SKM-1 (cell line): ENCODE measurements around the gene TATDN2.

Experiments used
- DNase-seq: peaks from one replicate; lab custom pipeline; 2025; ENCODE audit not compliant: unreplicated experiment; lab: John Stamatoyannopoulos, UW

Gene TATDN2, protein sequence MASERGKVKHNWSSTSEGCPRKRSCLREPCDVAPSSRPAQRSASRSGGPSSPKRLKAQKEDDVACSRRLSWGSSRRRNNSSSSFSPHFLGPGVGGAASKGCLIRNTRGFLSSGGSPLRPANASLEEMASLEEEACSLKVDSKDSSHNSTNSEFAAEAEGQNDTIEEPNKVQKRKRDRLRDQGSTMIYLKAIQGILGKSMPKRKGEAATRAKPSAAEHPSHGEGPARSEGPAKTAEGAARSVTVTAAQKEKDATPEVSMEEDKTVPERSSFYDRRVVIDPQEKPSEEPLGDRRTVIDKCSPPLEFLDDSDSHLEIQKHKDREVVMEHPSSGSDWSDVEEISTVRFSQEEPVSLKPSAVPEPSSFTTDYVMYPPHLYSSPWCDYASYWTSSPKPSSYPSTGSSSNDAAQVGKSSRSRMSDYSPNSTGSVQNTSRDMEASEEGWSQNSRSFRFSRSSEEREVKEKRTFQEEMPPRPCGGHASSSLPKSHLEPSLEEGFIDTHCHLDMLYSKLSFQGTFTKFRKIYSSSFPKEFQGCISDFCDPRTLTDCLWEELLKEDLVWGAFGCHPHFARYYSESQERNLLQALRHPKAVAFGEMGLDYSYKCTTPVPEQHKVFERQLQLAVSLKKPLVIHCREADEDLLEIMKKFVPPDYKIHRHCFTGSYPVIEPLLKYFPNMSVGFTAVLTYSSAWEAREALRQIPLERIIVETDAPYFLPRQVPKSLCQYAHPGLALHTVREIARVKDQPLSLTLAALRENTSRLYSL

DNA sequence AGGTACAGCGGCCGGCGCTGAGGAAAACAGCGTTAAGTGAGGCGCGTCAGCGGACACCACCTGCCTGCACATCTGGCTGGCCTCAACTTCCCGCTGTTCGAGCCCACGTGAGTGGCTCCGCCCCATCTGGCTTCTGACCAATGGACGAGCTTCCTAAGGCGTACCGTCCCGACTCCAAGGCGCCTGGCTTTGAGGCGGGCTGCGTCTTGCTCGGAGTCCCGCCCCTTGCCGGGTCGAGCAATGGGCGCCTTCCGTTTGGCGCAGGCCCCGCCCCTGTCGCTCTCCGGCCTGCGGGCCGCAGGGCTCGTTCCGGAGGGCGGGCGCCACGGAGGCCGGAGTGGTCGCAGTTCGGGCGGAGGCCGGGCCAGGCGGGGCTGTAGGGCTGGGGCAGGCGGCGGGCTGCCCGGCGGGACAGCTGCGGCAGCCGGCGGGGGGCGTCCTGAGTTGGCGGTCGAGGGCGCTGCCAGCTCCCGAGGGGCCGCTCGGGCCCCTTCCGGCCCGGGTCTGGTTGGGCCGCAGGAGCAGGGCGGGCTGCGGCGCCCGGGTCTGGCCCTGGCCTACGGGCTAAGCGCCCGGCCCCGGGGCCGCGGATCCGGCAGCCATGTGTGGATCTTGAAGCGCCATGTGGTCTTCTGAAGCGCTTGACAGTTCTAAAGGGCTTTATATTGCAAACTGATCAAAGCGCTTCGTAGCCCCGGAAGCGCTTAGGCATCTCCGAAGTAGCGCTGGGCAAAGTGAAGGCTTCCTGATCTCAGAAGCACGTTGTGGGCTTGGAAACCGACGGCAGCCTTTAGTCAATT is at the start of gene TATDN2:
Gene TATDN2 (plus strand): TSS at position 276 of the 800 bp plus-strand sequence. CDS start 742 bp downstream, outside the sequence.
- peak; percentile 89 for DNase-seq

DNA sequence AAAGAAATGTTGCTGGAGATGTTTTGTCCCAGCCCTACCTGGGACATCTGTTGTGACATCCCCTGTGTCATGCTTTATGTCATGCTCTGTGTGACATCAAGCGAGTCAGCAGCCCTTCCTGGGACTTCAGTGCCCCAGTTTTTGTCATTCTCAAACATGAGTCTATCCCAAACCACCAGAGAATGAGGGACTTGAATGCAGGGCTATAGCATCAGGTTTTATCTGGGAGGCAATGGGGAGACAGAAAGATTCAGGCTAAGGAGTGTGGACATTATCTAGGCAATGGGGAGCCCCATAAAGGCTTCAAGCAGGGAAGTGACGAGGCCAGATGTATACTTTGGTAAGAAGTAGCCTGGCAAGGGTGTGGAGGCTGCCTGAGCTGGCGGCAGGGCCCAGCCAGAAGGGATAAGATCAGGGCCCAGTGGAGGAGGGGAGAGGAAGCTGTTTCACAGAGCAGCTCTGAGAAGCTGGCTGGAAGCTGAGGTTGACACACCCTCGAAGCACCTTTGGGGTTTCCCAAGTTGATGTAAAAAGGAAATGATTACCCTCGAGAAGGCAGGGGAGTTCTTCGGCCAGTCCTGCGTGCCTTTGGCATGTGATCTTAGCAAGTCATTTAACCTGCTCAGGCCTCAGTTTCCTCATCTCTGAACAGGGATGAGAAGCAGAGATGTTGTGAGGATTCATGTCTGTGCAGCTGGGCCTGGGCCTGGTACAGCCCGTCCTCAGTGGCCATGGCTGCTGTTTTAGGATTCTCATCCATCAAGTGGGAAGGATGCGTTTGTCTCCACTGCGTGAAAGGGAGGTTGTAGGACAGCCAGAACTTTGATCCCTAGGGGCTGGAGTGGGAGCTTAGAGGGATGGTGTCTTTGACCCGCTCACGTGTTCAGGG is 49.3 kb upstream of the TATDN2 start:
- no peak for DNase-seq

DNA sequence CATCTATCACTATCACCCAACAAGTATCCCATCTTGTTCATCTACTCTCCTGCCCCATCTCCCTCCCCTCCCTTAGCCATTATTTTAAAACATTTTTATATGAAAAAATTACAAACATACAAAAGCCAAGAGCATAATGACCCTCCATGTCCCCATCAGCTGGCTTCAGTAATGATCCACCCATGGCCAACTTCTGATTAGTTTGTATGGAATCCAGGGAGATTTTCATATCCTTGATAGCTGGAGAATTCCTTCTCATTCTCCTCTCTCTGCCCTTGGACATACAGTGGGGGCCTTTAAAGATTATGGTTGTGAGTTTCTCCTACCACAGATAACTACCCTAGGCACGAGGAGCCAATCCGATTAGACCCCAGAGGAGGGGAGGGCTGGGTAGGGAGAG is 43.3 kb upstream of the TATDN2 start:
- no peak for DNase-seq

DNA sequence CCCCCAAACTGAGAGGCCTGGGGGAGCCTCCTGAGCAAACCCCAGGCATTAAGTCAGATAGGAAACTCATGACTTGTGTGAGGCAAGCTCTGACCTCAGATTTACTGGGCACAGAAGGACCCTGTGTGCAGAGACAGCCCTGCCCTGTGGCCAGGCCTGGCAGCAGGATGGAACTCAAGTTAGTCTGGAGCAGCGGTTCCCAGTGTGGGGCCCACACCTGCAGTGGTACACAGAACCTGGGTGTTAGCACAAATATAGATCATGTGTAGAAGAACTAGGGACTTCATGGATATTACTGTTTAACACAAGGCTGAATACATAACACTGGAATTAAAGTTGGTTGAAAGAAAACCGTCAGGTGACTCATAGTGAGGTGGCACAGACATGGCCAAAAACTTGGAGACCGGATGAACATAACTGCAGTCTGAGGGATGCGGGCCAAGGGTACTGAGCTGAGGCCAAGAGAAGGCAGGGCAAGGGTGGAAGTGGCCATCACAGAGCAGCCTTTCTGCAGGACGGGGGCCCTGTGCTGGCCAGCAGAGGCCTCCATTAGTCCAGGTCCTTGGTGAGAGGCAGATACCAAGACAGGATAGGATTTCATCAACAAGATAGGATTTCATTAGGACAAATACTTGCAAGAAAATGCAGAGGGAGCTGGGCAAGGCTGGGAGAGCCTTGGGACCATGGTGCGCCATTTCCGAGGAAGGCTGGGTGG is 42.7 kb upstream of the TATDN2 start:
- DNase-seq: no peak

DNA sequence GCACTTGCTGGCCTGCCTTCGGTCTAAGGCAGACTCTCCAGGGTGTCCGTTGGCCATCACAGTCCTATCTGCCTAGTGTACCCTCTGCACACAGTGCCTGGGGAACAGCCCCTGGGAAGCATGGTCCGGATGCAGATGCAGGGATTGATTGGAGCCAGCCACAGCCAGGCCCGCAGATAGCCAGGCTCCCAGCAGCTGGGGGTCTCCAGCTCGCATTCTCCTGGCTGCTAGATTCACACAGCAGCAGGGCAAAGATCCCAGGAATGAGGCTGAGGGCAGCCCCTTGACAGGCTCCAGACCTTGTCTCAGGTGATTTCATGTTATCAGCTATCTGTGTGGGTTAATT is 42.1 kb upstream of the TATDN2 start:
- DNase-seq: no peak

DNA sequence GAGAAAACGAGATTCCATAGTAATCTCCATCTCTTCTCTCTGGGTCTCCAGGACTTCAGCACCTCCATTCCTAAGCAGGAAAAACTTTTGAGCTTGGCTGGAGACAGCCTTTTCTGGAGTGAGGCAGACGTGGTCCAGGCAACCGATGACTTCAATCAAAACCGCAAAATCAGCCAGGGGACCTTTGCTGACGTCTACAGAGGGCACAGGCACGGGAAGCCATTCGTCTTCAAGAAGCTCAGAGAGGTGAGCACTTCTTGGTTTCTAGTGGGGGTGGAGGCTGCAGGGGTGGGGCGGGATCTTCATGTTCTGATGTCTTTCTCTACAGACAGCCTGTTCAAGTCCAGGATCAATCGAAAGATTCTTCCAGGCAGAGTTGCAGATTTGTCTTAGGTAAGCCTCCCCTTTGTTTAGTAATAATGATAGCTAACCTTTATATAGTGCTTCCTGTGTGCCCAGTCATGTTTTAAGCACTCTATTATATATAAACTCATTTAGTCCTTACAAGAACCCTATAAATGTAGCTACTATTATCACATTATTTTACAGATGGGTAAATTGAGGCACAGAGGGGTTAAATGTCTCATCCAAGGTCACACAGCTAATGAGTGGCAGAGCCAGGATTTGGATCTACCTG is 35.0 kb upstream of the TATDN2 start:
- no peak for DNase-seq

DNA sequence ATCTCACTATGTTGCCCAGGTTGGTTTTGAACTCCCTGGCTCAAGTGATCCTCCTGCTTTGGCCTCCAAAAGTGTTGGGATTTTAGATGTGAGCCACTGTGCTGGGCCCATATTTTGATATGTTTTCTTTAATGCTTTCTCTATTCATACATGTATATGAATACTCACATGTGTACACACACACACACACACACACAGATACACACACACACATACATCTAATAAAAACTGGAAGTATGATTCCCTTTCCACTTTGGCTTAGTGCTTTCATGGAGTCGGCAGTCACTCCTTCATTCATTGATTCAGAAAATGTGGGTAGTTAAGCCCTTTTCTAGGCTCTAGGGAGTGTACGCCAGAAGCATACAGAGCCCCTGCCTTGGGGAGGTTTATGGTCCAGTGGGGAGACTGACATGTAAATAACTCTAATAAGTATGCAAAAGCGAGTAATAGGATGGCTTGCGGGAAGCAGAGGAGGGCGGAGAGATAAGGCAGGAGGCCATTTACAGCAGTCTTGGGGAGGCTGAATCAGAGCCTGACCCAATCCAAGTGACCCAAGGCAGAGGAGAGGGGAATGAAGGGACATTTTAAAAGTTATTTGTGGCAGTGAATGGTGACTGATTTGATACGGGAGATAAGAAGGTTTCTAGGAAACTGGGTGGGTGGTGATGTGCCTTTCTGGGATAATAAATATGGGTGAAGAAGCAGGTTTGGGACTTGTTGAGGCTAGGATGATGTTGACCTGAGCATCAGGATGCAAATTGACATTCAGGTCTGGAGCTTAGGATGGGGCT is 32.5 kb upstream of the TATDN2 start:
- DNase-seq: no peak

DNA sequence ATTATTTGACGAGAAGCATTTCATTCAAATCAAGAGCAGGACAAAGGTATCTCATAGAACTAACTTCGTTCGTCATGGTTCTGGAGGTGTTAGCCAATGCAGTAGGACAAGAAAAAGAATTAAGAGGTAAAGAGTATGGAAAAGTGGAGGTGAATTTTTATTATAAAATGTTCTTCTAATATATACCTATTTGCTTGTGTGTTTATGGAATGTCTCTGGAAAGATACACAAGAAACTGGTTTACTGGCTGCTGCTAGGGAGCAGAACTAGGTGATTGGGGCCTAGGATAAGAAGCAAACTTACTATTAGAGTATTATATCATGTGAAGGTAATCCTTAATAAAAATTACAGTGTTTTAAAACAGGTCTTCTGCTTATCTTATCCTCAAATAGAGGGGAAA is 30.9 kb upstream of the TATDN2 start:
- no peak for DNase-seq

DNA sequence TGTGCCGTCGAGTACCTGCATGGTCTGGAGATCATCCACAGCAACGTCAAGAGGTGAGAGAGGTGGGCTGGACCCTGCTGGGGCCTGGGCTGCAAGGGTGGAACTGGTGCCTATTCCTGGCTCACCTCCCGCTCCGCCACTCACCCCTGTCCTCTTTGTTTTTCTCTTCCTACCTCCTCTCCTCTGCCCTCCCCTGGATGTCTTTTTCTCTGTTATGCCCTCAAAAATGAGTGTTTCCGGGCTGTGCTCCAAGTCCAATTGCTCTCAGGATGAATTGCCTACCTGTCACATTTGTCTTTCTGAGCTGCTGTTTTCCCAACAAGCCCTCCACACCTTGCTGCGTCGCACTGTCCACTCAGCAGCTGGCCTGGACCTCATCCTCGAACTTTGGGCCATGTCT is 28.5 kb upstream of the TATDN2 start:
- no peak for DNase-seq

DNA sequence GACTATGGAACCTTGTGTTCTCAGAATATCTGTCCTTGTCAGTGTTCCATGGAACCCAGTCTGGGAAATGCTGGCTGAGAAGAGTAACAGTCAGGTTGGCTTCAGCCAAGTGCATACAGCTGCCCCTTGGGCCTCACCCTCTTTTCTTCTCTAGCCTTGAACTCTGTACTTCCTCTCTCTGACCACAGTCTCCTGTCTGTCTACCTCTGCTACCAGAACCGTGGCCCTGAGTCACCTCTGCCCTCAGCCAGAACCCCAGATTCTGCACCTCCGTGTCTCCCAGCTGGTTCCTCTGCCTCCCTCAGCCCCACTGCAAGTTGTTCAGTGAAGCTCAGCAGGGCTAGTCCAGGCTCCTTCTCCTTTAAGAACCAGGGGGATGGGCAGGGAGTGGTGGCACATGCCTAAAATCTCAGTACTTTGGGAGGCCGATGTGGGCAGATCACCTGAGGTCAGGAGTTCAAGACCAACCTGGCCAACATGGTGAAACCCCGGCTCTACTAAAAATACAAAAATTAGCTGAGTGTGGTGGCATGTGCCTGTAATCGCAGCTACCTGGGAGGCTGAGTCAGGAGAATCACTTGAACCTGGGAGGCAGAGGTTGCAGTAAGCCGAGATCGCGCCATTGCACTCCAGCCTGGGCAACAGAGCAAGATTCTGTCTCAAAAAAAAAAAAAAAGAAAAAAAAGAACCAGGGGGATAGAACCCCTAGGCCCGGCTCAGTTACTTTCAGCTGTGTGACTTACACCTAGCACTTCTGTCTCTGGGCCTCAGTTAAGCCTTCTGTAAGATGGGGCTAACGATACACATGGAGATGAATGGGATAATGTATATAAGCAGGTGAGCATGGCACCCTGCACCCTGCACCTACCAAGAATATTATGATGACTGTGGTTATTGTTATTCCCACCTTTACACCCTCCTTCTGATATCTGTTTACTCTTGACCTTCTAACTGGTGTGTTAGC is 24.3 kb upstream of the TATDN2 start:
- peak; percentile 94 for DNase-seq

DNA sequence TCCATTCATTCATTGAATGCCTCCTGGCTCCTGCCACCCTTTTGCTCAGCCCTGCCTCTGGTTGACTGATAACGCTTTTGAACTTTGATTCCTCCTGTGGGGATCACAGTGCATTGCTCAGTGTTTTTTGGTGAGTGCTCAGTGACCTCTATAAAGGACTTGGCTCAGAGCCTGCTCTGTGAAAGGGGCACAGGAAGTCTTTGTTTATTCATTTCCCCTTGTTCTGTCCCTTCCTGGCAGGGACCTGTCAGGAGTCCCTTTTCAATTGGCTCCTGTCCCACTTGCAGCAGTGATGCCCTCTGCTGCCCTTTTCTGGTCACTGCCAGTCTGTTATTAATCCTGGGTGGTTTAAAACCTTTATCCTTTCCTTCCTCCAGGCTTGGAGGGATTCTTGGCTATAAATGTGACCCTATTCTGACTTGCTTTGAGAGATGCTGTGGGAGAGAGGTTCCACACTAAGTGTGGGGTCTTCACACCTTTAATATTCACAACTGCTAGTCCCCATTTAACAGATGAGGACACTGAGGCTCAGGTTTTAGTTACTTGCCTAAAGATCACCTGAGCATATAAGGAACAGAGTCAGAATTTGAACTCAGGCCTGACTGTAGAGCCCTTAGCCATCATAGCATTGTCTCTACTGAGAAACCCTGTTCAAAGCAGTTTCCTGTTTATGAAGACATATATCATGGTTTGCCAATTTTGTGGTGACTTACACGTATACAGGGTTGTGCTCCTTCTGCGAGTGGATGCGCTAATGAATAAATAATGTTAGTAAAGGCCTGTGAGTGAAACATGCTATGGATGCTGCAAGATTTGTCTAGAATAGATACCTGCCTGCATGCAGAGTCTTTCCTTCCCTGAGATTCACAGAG is 23.2 kb upstream of the TATDN2 start:
- DNase-seq: peak; percentile 80

DNA sequence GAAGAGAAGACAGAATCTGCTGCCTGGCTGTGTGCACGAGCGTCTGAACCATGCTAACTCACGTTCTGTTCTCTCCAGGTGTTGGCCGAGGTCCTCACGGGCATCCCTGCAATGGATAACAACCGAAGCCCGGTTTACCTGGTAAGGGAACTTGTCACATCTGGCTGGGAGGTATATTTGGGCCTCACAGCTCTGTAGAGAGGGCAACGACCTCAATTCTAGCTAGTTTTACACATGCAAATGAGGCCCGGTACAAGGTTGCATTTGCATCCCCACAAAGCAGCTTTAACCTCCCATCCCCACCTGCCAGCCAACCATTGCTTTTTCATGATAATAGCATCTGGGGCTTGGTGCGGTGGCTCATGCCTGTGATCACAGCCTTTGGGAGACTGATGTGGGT is 22.0 kb upstream of the TATDN2 start:
- DNase-seq: no peak

DNA sequence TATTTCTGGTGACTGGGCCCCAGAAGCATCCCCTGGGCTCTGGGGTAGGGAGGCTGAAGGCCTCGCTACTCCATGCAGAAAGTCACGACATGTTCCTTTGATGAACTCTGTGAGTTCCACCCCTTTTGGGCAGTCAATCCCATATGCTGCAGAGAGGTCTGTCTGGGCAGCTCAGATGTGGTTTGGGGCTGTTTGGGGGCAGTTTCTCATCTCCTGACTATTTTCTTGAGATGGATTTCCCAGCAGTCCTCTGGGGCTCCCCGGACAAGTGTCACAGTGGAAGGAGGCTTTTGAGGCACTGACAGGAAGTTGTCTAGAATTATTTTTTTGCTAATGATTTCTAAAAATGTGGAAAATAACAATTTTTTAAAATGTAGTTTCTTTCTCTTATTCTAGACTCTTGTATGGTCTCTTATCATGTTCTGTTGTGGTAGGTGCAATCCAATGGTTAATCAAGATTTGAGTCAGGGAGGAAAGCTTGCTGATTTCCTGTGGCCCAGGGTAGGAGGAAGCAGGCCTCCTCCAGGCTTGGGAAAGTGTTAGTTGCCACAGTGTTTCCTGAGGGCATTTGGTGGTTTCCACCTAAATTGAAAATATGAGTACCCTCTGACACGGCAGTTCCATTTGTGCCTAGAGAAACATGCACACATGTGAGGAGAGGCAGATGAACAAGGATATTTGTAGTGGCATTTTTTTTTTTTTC is 19.9 kb upstream of the TATDN2 start:
- peak; percentile 68 for DNase-seq

DNA sequence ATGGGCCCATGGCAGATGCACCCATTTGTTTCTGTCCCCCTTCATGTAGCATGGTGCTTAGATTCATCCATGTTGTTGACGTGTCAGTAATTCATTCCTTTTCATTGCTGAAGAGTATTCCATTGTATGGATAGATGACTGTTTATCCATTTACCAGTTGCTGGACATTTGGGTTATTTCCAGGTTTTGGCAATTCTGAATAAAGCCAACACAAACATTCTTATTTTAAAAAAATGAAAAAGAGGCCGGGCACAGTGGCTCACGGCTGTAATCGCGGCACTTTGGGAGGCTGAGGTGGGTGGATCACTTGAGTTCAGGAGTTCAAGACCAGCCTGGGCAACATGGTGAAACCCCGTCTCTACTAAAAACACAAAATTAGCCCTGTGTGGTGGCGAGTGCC is 18.7 kb upstream of the TATDN2 start:
- DNase-seq: no peak

DNA sequence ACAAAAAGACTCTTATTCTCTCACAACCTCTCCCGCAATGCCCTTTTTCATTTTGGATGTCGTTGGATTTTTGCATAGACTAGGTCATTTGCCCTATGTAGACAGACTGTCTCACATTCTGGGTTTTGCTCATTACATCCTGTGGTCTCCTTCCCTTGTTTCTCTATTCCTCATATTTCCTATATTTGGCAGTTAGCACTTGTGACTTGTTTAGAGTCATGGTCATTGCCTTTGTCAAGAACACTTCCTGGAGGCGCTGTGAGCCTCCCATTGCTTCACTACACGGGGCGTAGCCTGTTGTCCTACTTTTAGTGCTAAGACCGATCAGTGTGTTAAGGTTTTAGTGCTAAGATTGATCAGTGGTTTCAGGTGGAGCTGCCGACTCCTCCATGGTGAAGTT is 16.1 kb upstream of the TATDN2 start:
- DNase-seq: no peak

DNA sequence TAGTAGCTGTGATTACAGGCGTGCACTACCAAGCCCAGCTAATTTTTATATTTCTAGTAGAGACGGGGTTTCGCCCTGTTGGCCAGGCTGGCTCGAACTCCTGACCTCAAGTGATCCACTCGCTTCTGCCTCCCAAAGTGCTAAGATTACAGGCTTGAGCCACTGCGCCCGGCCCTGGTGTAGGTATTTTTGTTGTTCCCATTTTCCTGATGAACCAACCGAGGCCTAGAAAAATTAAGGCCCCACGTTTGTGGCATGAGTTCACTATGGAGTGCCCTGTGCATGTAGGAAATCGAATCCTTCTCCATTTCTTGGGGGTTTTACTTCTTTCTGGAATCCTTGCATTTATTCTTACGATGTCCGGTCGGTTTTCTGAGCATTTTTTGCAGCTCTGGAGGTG is 14.3 kb upstream of the TATDN2 start:
- no peak for DNase-seq
